PC-9 (cell line): ENCODE measurements around the gene KLHDC7B. TPM values are rescaled to one million over a fixed set of nuclear protein-coding genes. Genes with fewer than 3 reads are reported as not detected.

Source experiments
- BruUV-seq: library from RNA; stranded (reverse); fragments of 400-500 nt; replicated peaks from 2 replicates; lab custom pipeline; 2021; lab: Mats Ljungman, UMichigan
- CTCF ChIA-PET: fragments of 300-600 bp; sonication (Branson Sonifier 250); formaldehyde crosslinking; loops from one replicate; lab custom pipeline; 2022; ENCODE audit warnings: antibody characterized with exemption; lab: Charles Lee
- POLR2A ChIA-PET: fragments of 300-600 bp; sonication (Branson Sonifier 250); formaldehyde crosslinking; loops from one replicate; lab custom pipeline; 2022; ENCODE audit warnings: antibody characterized with exemption; ENCODE audit not compliant: unreplicated experiment; lab: Charles Lee
- DNase-seq, 2 experiments: peaks; one replicate each; pipeline versions ENCODE4 v3.0.0 to v3.0.0-alpha.2; 2015 to 2022; ENCODE audit warnings: mixed read lengths in 1 of 2
- H2AFZ ChIP-seq: fragments of 200-600 bp; sonication (generic); 2 replicates; pipeline ENCODE4 v1.8.1; 2017; ENCODE audit warnings: antibody characterized with exemption
- H3F3A ChIP-seq: fragments of 200-600 bp; sonication (generic); 2 replicates; pipeline ENCODE4 v1.8.1; 2017; ENCODE audit warnings: antibody characterized with exemption, mild to moderate bottlenecking, low read depth; ENCODE audit not compliant: insufficient read depth
- H3K27ac ChIP-seq: fragments of 200-600 bp; sonication (generic); 2 replicates; pipeline ENCODE4 v1.6.1; 2016; ENCODE audit warnings: mixed run types
- H3K27me3 ChIP-seq: fragments of 200-600 bp; sonication (generic); 2 replicates; pipeline ENCODE4 v1.6.1; 2016; ENCODE audit warnings: low read depth, mixed run types; ENCODE audit not compliant: insufficient read depth
- H3K36me3 ChIP-seq: fragments of 200-600 bp; sonication (generic); 2 replicates; pipeline ENCODE4 v1.6.1; 2016; ENCODE audit warnings: low read depth, mixed run types
- H3K4me1 ChIP-seq: fragments of 200-600 bp; sonication (generic); replicated peaks from 2 replicates; pipeline ENCODE4 v1.6.1; 2016; ENCODE audit warnings: mixed run types; ENCODE audit not compliant: insufficient read depth
- H3K4me2 ChIP-seq: fragments of 200-600 bp; sonication (generic); 2 replicates; pipeline ENCODE4 v1.6.1; 2017; ENCODE audit warnings: mixed run types
- H3K4me3 ChIP-seq: fragments of 200-600 bp; sonication (generic); 2 replicates; pipeline ENCODE4 v1.6.1; 2016; ENCODE audit warnings: mixed run types
- H3K79me2 ChIP-seq: fragments of 200-600 bp; sonication (generic); 2 replicates; pipeline ENCODE4 v1.6.1; 2017; ENCODE audit warnings: low read depth, mixed run types
- H3K9me2 ChIP-seq: fragments of 200-600 bp; sonication (generic); 2 replicates; pipeline ENCODE4 v1.8.1; 2017; ENCODE audit warnings: mild to moderate bottlenecking; ENCODE audit not compliant: insufficient read depth
- H3K9me3 ChIP-seq: fragments of 200-600 bp; sonication (generic); 2 replicates; pipeline ENCODE4 v1.8.1; 2016; ENCODE audit warnings: low read depth; ENCODE audit not compliant: insufficient read depth
- H4K20me1 ChIP-seq: fragments of 200-600 bp; sonication (generic); 2 replicates; pipeline ENCODE4 v1.8.1; 2017; ENCODE audit not compliant: insufficient read depth
- EZH2 ChIP-seq: fragments of 200-600 bp; sonication (generic); IDR thresholded peaks from 2 replicates; pipeline ENCODE4 v1.8.0; 2017; ENCODE audit warnings: antibody characterized with exemption, low read depth
- intact Hi-C: fragments of 100-400 bp; cut with micrococcal nuclease; formaldehyde crosslinking; loops from one replicate; pipeline ENCODE4 v1.10.0; 2022; ENCODE audit not compliant: unreplicated experiment
- total RNA-seq: library from RNA; stranded (reverse); gene quantifications from 2 replicates; pipeline ENCODE4 v1.2.3, GENCODE V29; 2021
- TF ChIP-seq, protein P1 (sequence below): fragments of 200-600 bp; sonication (generic); conservative IDR thresholded peaks from 2 replicates; pipeline ENCODE4 v1.6.1; 2017; ENCODE audit warnings: mixed run types, antibody characterized with exemption, mild to moderate bottlenecking, moderate library complexity

The KLHDC7B gene
- total RNA-seq, 1 experiment from 2014 or later: 0.72 TPM

DNA sequence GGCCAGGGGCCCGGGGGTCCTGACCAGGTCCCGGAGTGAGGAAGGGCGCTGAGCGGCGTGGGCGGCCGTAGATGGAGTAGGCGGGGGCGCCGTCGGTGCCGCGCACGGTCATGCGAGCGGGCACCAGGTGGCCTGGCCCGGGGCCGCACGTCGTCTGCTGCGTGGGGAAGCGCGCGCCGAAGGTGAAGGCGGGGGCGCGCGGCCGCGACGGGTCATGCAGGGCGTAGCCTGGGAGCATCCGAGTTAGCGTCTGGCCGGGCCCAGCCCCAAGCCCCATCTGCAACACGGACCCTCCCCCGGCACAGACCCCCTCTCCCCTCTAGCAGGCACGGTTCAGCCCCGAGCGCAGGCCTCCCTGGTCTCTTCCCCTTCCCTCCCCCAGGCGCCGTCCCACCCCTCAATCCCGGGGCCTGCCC lies 14.1 kb upstream of the KLHDC7B start:
- Histone ChIP-seq H3K27ac (peak overlapping the region; percentile 60), H3K9me2 (no peaks in the 10 kb centered on the region), H3K27me3 (no peaks in the 10 kb centered on the region), H3K36me3 (no peaks in the 10 kb centered on the region), H3K9me3 (no peaks in the 10 kb centered on the region), H2AFZ (peak overlapping the region; percentile 78), H3K4me1 (peaks cover 26% of the 10 kb centered on the region), H4K20me1 (no peaks in the 10 kb centered on the region), H3K4me3 (peak overlapping the region; percentile 87), H3K79me2 (no peaks in the 10 kb centered on the region), H3F3A (peaks cover 55% of the 10 kb centered on the region), H3K4me2 (peak overlapping the region; percentile 85)
- BruUV-seq: no TSS peak
- CTCF ChIA-PET: interaction anchor here (1.3 kb wide), 1 partner anchor 31 kb away, joined by 5 read pairs; the partner anchor contains the start of gene SYCE3
- TF ChIP-seq, protein P1, sequence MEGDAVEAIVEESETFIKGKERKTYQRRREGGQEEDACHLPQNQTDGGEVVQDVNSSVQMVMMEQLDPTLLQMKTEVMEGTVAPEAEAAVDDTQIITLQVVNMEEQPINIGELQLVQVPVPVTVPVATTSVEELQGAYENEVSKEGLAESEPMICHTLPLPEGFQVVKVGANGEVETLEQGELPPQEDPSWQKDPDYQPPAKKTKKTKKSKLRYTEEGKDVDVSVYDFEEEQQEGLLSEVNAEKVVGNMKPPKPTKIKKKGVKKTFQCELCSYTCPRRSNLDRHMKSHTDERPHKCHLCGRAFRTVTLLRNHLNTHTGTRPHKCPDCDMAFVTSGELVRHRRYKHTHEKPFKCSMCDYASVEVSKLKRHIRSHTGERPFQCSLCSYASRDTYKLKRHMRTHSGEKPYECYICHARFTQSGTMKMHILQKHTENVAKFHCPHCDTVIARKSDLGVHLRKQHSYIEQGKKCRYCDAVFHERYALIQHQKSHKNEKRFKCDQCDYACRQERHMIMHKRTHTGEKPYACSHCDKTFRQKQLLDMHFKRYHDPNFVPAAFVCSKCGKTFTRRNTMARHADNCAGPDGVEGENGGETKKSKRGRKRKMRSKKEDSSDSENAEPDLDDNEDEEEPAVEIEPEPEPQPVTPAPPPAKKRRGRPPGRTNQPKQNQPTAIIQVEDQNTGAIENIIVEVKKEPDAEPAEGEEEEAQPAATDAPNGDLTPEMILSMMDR: no peak
- TF ChIP-seq EZH2: no peak
- POLR2A ChIA-PET: interaction anchor here (1.2 kb wide), 1 partner anchor 31 kb away, joined by 3 read pairs; the partner anchor contains the start of gene SYCE3
- intact Hi-C loops: loop anchor here (2.0 kb wide), 1 partner anchor 31 kb away; the partner anchor contains the start of gene SYCE3
- DNase-seq: peak in 1 of 2 experiments; percentile 52

DNA sequence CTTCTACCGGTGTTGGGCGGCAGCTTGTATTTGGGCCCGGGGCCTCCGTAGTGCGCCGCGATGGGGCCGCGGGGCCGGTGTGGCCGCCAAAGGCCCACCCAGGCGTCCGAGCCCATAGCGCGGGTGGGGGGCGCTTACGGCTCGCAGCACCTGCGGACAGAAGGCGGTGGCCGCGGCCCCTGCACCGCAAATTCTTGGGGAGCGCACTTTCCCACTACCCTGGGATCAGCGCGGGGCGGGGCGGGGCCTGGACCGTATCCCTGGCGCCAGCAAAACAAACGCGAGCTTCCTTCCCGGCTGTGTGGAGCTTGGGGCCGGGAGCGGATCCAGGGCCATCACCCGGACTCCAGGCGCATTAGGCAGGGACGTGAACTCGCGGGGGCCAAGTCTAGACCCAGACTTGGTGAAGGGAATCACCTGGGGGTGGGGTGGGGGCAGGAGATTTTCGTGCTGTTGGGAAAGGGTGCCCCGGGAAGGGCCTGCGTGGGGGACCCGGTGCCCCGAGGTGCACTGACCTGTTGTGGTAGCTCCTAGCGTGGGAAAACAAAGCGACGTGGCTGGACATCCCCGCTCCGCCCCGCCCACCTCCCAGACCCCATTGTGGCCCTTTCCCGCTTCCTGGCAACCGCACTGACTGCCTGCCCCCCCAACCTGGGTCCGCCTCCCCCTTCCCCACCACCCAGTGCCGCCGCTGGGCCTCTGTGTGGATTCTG lies 13.6 kb upstream of the KLHDC7B start:
- Histone ChIP-seq H3K4me2 (peak overlapping the region; percentile 85), H2AFZ (peak overlapping the region; percentile 78), H3K27ac (peak overlapping the region; percentile 60), H4K20me1 (no peaks in the 10 kb centered on the region), H3F3A (peaks cover 54% of the 10 kb centered on the region), H3K79me2 (no peaks in the 10 kb centered on the region), H3K9me2 (no peaks in the 10 kb centered on the region), H3K4me3 (peak overlapping the region; percentile 87), H3K27me3 (no peaks in the 10 kb centered on the region), H3K36me3 (no peaks in the 10 kb centered on the region), H3K4me1 (peaks cover 26% of the 10 kb centered on the region), H3K9me3 (no peaks in the 10 kb centered on the region)
- ChIA-PET CTCF (interaction anchor here (0.6 to 1.3 kb wide), 2 partner anchors 29 to 31 kb away, joined by 3 to 5 read pairs; partner anchors contain the start of gene SYCE3), POLR2A (interaction anchor here (1.2 kb wide), 1 partner anchor 31 kb away, joined by 3 read pairs; the partner anchor contains the start of gene SYCE3)
- intact Hi-C loops: loop anchor here (2.0 kb wide), 1 partner anchor 31 kb away; the partner anchor contains the start of gene SYCE3
- TF ChIP-seq, protein P1: no peak
- no peak for TF ChIP-seq EZH2
- no TSS peak for BruUV-seq
- DNase-seq: peak; percentile 69 to 76

DNA sequence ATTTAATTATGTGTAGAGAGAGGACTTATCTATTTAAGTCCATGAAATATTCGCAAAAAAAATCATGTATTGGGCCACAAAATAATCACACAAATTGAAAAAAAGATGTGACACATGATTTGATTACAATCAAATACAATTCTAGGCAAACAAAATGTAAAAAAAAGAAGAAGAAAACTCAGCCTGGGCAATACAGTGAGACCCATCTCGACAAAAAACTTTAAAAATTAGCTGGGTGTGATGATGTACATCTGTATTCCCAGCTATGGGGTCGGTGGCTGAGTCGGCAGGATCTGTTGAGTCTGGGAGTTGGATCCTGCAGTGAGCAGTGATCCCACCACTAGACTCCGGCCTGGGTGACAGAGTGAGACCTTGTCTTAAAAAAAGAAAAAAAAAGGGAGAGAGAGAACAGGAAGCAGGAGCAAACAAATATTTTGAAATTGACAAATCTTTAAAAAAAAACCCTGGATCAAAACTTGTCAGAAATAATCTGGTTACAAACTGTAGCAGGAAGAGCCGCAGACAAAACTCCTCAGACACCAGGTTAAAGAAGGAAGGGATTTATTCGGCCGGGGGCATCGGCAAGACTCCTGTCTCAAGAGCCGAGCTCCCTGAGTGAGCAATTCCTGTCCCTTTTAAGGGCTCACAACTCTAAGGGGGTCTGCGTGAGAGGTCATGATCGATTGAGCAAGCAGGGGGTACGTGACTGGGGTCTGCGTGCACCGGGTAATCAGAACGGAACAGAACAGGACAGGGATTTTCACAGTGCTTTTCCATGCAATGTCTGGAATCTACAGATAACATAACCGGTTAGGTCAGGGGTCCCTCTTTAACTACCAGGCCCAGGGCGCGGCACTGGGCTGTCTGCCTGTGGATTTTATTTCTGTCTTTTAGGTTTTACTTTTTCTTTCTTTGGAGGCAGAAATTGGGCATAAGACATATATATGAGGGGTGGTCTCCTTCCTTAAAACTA lies 12.6 kb upstream of the KLHDC7B start:
- no peak overlapping the region for H2AFZ ChIP-seq
- POLR2A ChIA-PET: interaction anchor here (1.2 kb wide), 1 partner anchor 30 kb away, joined by 3 read pairs; the partner anchor contains the start of gene SYCE3

More for the DNA sequence above, 12.6 kb upstream of the KLHDC7B start:
- CTCF ChIA-PET: interaction anchor here (0.6 kb wide), 1 partner anchor 67 kb away, joined by 3 read pairs; no protein-coding TSS in a partner anchor
- peak overlapping the region; percentile 87; the same call in 1 of the 2 replicates for H3K4me3 ChIP-seq
- H3K9me3 ChIP-seq: no peaks in the 10 kb centered on the region
- H3K27ac ChIP-seq: peak overlapping the region; percentile 60; the same call in 1 of the 2 replicates
- H3K36me3 ChIP-seq: no peaks in the 10 kb centered on the region
- BruUV-seq: no TSS peak
- H3K4me2 ChIP-seq: peak overlapping the region; percentile 85
- peaks cover 54% of the 10 kb centered on the region for H3F3A ChIP-seq
- no peaks in the 10 kb centered on the region for H3K27me3 ChIP-seq
- no peaks in the 10 kb centered on the region for H3K79me2 ChIP-seq
- no peak for TF ChIP-seq EZH2
- TF ChIP-seq, protein P1: no peak
- peaks cover 28% of the 10 kb centered on the region for H3K4me1 ChIP-seq
- H3K9me2 ChIP-seq: no peaks in the 10 kb centered on the region
- intact Hi-C loops: no loop called here
- no peak for DNase-seq
- no peaks in the 10 kb centered on the region for H4K20me1 ChIP-seq
